Naive thymus-derived CD4-positive, alpha-beta T cell (primary cell): ENCODE measurements around the gene CCDC126. TPM values are rescaled to one million over a fixed set of nuclear protein-coding genes. Genes with fewer than 3 reads are reported as not detected.

ENCODE experiments used
- ATAC-seq: fragments of 150-1000 bp; cut with Tn5 transposase; 2 replicates; pipeline ENCODE4 v1.10.0; 2021; ENCODE audit warnings: mild to moderate bottlenecking, moderate library complexity
- CTCF ChIA-PET: fragments of 350-600 bp; sonication (Branson Sonifier 250); formaldehyde crosslinking; loops from one replicate; lab custom pipeline; 2021; ENCODE audit warnings: antibody characterized with exemption; lab: Charles Lee
- POLR2A ChIA-PET: fragments of 350-600 bp; sonication (Branson Sonifier 250); formaldehyde crosslinking; loops from one replicate; lab custom pipeline; 2021; ENCODE audit warnings: antibody characterized with exemption, inconsistent platforms; lab: Charles Lee
- DNase-seq, 9 donors: peaks; one replicate each; pipeline versions ENCODE4 v3.0.0 to v3.0.0-alpha.2; 2020 to 2022; ENCODE audit warnings: mixed read lengths in 1 of 9
- H3K27ac ChIP-seq: one replicate; pipeline ENCODE4 v1.7.0; 2013; ENCODE audit warnings: mild to moderate bottlenecking, low read depth, low read length, moderate library complexity
- H3K27me3 ChIP-seq, 2 donors: one replicate each; pipeline ENCODE4 v1.7.0; 2013; ENCODE audit warnings: low read length in 2 of 2, mild to moderate bottlenecking in 2 of 2, moderate library complexity in 2 of 2; ENCODE audit not compliant: control insufficient read depth in 2 of 2, insufficient read depth in 2 of 2
- H3K36me3 ChIP-seq, 3 experiments: 1 replicate in 2 of 3; 2 replicates in 1 of 3; pipeline ENCODE4 v1.7.0; 2013; ENCODE audit warnings: low read length in 3 of 3, mild to moderate bottlenecking in 3 of 3, moderate library complexity in 1 of 3; ENCODE audit not compliant: insufficient read depth in 3 of 3, control insufficient read depth in 2 of 3
- H3K4me1 ChIP-seq, 2 donors: one replicate each; pipeline ENCODE4 v1.7.0; 2013; ENCODE audit warnings: low read length in 2 of 2, mild to moderate bottlenecking in 2 of 2, moderate library complexity in 1 of 2; ENCODE audit not compliant: control insufficient read depth in 2 of 2, insufficient read depth in 2 of 2
- H3K4me3 ChIP-seq: 2 replicates; pipeline ENCODE4 v1.7.0; 2013; ENCODE audit warnings: mild to moderate bottlenecking, low read length
- H3K9me3 ChIP-seq, 3 experiments: 1 replicate in 2 of 3; 2 replicates in 1 of 3; pipeline ENCODE4 v1.7.0; 2013; ENCODE audit warnings: low read length in 3 of 3; ENCODE audit not compliant: control insufficient read depth in 2 of 3
- H3K27ac Mint-ChIP-seq, 9 donors: one replicate each; pipeline ENCODE4 v1.8.0; 2020 to 2022; ENCODE audit warnings: mixed read lengths in 9 of 9, mild to moderate bottlenecking in 8 of 9, moderate library complexity in 5 of 9, inconsistent platforms in 2 of 9
- H3K27me3 Mint-ChIP-seq, 5 donors: one replicate each; pipeline ENCODE4 v1.8.0; 2021 to 2022; ENCODE audit warnings: mixed read lengths in 5 of 5, mild to moderate bottlenecking in 1 of 5
- H3K36me3 Mint-ChIP-seq, 5 donors: one replicate each; pipeline ENCODE4 v1.8.0; 2020 to 2022; ENCODE audit warnings: mixed read lengths in 5 of 5, mild to moderate bottlenecking in 3 of 5, inconsistent platforms in 1 of 5
- H3K4me1 Mint-ChIP-seq, 7 donors: one replicate each; pipeline ENCODE4 v1.8.0; 2020 to 2022; ENCODE audit warnings: mixed read lengths in 7 of 7, mild to moderate bottlenecking in 3 of 7, inconsistent platforms in 1 of 7
- H3K4me3 Mint-ChIP-seq, 10 donors: one replicate each; pipeline ENCODE4 v1.8.0; 2020 to 2022; ENCODE audit warnings: mild to moderate bottlenecking in 10 of 10, mixed read lengths in 10 of 10, moderate library complexity in 6 of 10, inconsistent platforms in 2 of 10
- H3K9me3 Mint-ChIP-seq, 11 donors: one replicate each; pipeline ENCODE4 v1.8.0; 2020 to 2022; ENCODE audit warnings: mixed read lengths in 11 of 11, mild to moderate bottlenecking in 4 of 11, inconsistent platforms in 1 of 11, moderate library complexity in 1 of 11
- intact Hi-C, 2 donors: fragments of 100-400 bp; cut with micrococcal nuclease; formaldehyde crosslinking; loops; one replicate each; pipeline ENCODE4 v1.15.1; 2023
- polyA plus RNA-seq, 2 donors: library from polyadenylated mRNA; unstranded; fragments of 300-500 nt; fragmentation: Illumina TruSeq; gene quantifications; one replicate each; pipeline ENCODE4 v1.2.3, GENCODE V29; 2021
- total RNA-seq, 6 experiments: library from RNA in 5 of 6; stranded (reverse) in 5 of 6; gene quantifications; 1 replicate in 5 of 6; 2 replicates in 1 of 6; pipeline ENCODE4 v1.2.3 and lab custom pipeline; 2021 to 2026

Gene CCDC126
- total and polyA plus RNA-seq, 7 experiments from 2014 or later = 7.0 to 24.7 (median 16.8) TPM

- peaks cover 0 to 1% (median 0%) of the 10 kb centered on the region in 7 donors for H3K4me1 Mint-ChIP-seq
- CTCF ChIA-PET = no interaction called here
These were observed 96.0 kb downstream of the CCDC126 start for GRCh38 chr7:23693224-23693623.

More at GRCh38 chr7:23693224-23693623, 96.0 kb downstream of the CCDC126 start:
- H3K9me3 ChIP-seq = no peaks in the 10 kb centered on the region
- intact Hi-C loops = loop anchor here in 1 of 2 donors (10.0 kb wide), 1 partner anchor 972 kb away; no protein-coding TSS in a partner anchor
- H3K36me3 ChIP-seq = peaks cover 0 to 16% (median 0%) of the 10 kb centered on the region in 3 experiments
- no peak overlapping the region for H3K27ac Mint-ChIP-seq
- no peaks in the 10 kb centered on the region for H3K27me3 ChIP-seq
- DNase-seq = no peak
- H3K4me3 ChIP-seq = no peak overlapping the region
- no peak overlapping the region for H3K4me3 Mint-ChIP-seq
- no peak for ATAC-seq
- peaks cover 6 to 39% (median 34%) of the 10 kb centered on the region in 5 donors for H3K36me3 Mint-ChIP-seq
- no peaks in the 10 kb centered on the region for H3K27me3 Mint-ChIP-seq
- no peak overlapping the region for H3K27ac ChIP-seq
- no peaks in the 10 kb centered on the region for H3K9me3 Mint-ChIP-seq
- H3K4me1 ChIP-seq = no peaks in the 10 kb centered on the region
- POLR2A ChIA-PET = no interaction called here

Other genes with a start within 250 kb of the CCDC126 start
- gene IGF2BP3, start 126.9 kb upstream of the CCDC126 start, total RNA-seq = 1 to 10 TPM in 3 of 5 experiments, under 1 TPM in 2; 0.13 to 1.8 (median 1.2) TPM
- gene IGF2BP3, start 126.9 kb upstream of the CCDC126 start, polyA plus RNA-seq = under 1 TPM in 1 of 2 donors, not detected in 1; 0.35 TPM
- gene TRA2A, start 65.4 kb upstream of the CCDC126 start, total RNA-seq = 100 to 1,000 TPM; 131 to 263 (median 163) TPM
- 10 to 100 TPM; 34.0 to 64.6 TPM for gene TRA2A, start 65.4 kb upstream of the CCDC126 start, polyA plus RNA-seq
- gene FAM221A, start 82.8 kb downstream of the CCDC126 start, total RNA-seq = 1 to 10 TPM; 4.0 to 8.1 (median 5.3) TPM
- 1 to 10 TPM; 4.6 to 4.8 TPM for gene FAM221A, start 82.8 kb downstream of the CCDC126 start, polyA plus RNA-seq
- gene STK31, start 112.8 kb downstream of the CCDC126 start, total RNA-seq = 1 to 10 TPM in 1 of 5 experiments, under 1 TPM in 4; 0.31 to 1.6 (median 0.76) TPM
- gene STK31, start 112.8 kb downstream of the CCDC126 start, polyA plus RNA-seq = under 1 TPM in 1 of 2 donors, not detected in 1; 0.08 TPM